Mucosa of rectum (tissue), 2 donors: Measurements from ENCODE around the gene TBXAS1.

Experiments
- H3K27ac ChIP-seq, 2 donors: one replicate each; pipeline ENCODE4 v1.7.0; 2013; ENCODE audit warnings: inconsistent platforms in 2 of 2, low read depth in 2 of 2, low read length in 2 of 2
- H3K27me3 ChIP-seq, 2 donors: one replicate each; pipeline ENCODE4 v1.7.0; 2013; ENCODE audit warnings: low read length in 2 of 2; ENCODE audit not compliant: control insufficient read depth in 2 of 2, insufficient read depth in 2 of 2
- H3K36me3 ChIP-seq, 2 donors: one replicate each; pipeline ENCODE4 v1.7.0; 2013; ENCODE audit warnings: low read length in 2 of 2; ENCODE audit not compliant: control insufficient read depth in 2 of 2, insufficient read depth in 2 of 2
- H3K4me1 ChIP-seq, 2 donors: one replicate each; pipeline ENCODE4 v1.7.0; 2013; ENCODE audit warnings: low read length in 2 of 2, mild to moderate bottlenecking in 1 of 2; ENCODE audit not compliant: control insufficient read depth in 2 of 2, insufficient read depth in 2 of 2
- H3K4me3 ChIP-seq, 2 donors: one replicate each; pipeline ENCODE4 v1.7.0; 2013; ENCODE audit warnings: low read length in 2 of 2
- H3K9ac ChIP-seq, 2 donors: one replicate each; pipeline ENCODE4 v1.7.0; 2013; ENCODE audit warnings: low read length in 2 of 2, low read depth in 1 of 2, mild to moderate bottlenecking in 1 of 2
- H3K9me3 ChIP-seq, 2 donors: one replicate each; pipeline ENCODE4 v1.7.0; 2013; ENCODE audit warnings: low read length in 2 of 2; ENCODE audit not compliant: control insufficient read depth in 2 of 2
- donor health status: healthy.
- donor health status: Normal muscosa, but diverticular disease.

TBXAS1 gene

GRCh38 chr7:140039066-140039465, 210.0 kb downstream of the TBXAS1 start:
- Histone ChIP-seq H3K36me3 (peaks cover 33 to 56% of the 10 kb centered on the region in 2 donors), H3K27me3 (no peaks in the 10 kb centered on the region), H3K27ac (no peak overlapping the region), H3K4me3 (no peak overlapping the region), H3K4me1 (no peaks in the 10 kb centered on the region), H3K9me3 (no peaks in the 10 kb centered on the region), H3K9ac (no peak overlapping the region)

- no peaks in the 10 kb centered on the region for H3K4me1 ChIP-seq
- H3K27ac ChIP-seq, result no peak overlapping the region
- H3K9me3 ChIP-seq, result no peaks in the 10 kb centered on the region
- H3K4me3 ChIP-seq, result no peak overlapping the region
- no peak overlapping the region for H3K9ac ChIP-seq
- no peaks in the 10 kb centered on the region for H3K27me3 ChIP-seq
- H3K36me3 ChIP-seq, result peaks cover 32 to 50% of the 10 kb centered on the region in 2 donors
These were observed 210.8 kb downstream of the TBXAS1 start for GRCh38 chr7:140039896-140040295.

GRCh38 chr7:140041659-140042385, 212.8 kb downstream of the TBXAS1 start:
- peaks cover 43 to 58% of the 10 kb centered on the region in 2 donors for H3K36me3 ChIP-seq
- H3K27me3 ChIP-seq, result no peaks in the 10 kb centered on the region
- H3K4me1 ChIP-seq, result peaks cover 5 to 6% of the 10 kb centered on the region in 2 donors
- H3K4me3 ChIP-seq, result no peak overlapping the region
- H3K9me3 ChIP-seq, result no peaks in the 10 kb centered on the region
- no peak overlapping the region for H3K9ac ChIP-seq
- H3K27ac ChIP-seq, result no peak overlapping the region

GRCh38 chr7:140042386-140042670, 213.3 kb downstream of the TBXAS1 start:
- no peak overlapping the region for H3K27ac ChIP-seq

GRCh38 chr7:140044251-140044650, 215.2 kb downstream of the TBXAS1 start:
- Histone ChIP-seq H3K27me3 (no peaks in the 10 kb centered on the region), H3K27ac (no peak overlapping the region), H3K36me3 (peaks cover 29 to 42% of the 10 kb centered on the region in 2 donors), H3K4me1 (peaks cover 13 to 15% of the 10 kb centered on the region in 2 donors), H3K9ac (no peak overlapping the region), H3K9me3 (no peaks in the 10 kb centered on the region), H3K4me3 (no peak overlapping the region)

More at GRCh38 chr7:140042386-140042670, 213.3 kb downstream of the TBXAS1 start:
- Histone ChIP-seq H3K9me3 (no peaks in the 10 kb centered on the region), H3K4me3 (no peak overlapping the region), H3K36me3 (peaks cover 41 to 56% of the 10 kb centered on the region in 2 donors), H3K9ac (no peak overlapping the region), H3K27me3 (no peaks in the 10 kb centered on the region), H3K4me1 (peaks cover 6 to 9% of the 10 kb centered on the region in 2 donors)

GRCh38 chr7:140045697-140046096, 216.6 kb downstream of the TBXAS1 start:
- peaks cover 23 to 31% of the 10 kb centered on the region in 2 donors for H3K36me3 ChIP-seq
- H3K9ac ChIP-seq, result no peak overlapping the region
- no peak overlapping the region for H3K27ac ChIP-seq

GRCh38 chr7:140047197-140047596, 218.1 kb downstream of the TBXAS1 start:
- Histone ChIP-seq H3K9me3 (no peaks in the 10 kb centered on the region), H3K27ac (no peak overlapping the region), H3K27me3 (no peaks in the 10 kb centered on the region), H3K4me1 (peaks cover 25 to 27% of the 10 kb centered on the region in 2 donors), H3K4me3 (no peak overlapping the region), H3K36me3 (peaks cover 13 to 22% of the 10 kb centered on the region in 2 donors), H3K9ac (no peak overlapping the region)

More at GRCh38 chr7:140045697-140046096, 216.6 kb downstream of the TBXAS1 start:
- Histone ChIP-seq H3K4me1 (peaks cover 25 to 27% of the 10 kb centered on the region in 2 donors), H3K4me3 (no peak overlapping the region), H3K27me3 (no peaks in the 10 kb centered on the region), H3K9me3 (no peaks in the 10 kb centered on the region)

GRCh38 chr7:140048138-140048537, 219.1 kb downstream of the TBXAS1 start:
- Histone ChIP-seq H3K9ac (no peak overlapping the region), H3K27me3 (no peaks in the 10 kb centered on the region), H3K27ac (peak overlapping the region in 1 of 2 donors; percentile 26), H3K9me3 (no peaks in the 10 kb centered on the region), H3K4me3 (peak overlapping the region in 1 of 2 donors; percentile 14), H3K36me3 (peaks cover 14 to 22% of the 10 kb centered on the region in 2 donors), H3K4me1 (peaks cover 25 to 27% of the 10 kb centered on the region in 2 donors)

- Histone ChIP-seq H3K27ac (peak overlapping the region; percentile 23 to 25), H3K36me3 (peaks cover 16 to 22% of the 10 kb centered on the region in 2 donors), H3K4me3 (no peak overlapping the region), H3K9me3 (no peaks in the 10 kb centered on the region), H3K9ac (no peak overlapping the region), H3K4me1 (peaks cover 25 to 27% of the 10 kb centered on the region in 2 donors), H3K27me3 (no peaks in the 10 kb centered on the region)
These were observed 219.9 kb downstream of the TBXAS1 start for GRCh38 chr7:140048989-140049338.

GRCh38 chr7:140049339-140050024, 220.4 kb downstream of the TBXAS1 start:
- H3K9ac ChIP-seq, result no peak overlapping the region
- H3K4me3 ChIP-seq, result peak overlapping the region in 1 of 2 donors; percentile 20
- H3K27me3 ChIP-seq, result no peaks in the 10 kb centered on the region
- H3K36me3 ChIP-seq, result peaks cover 16 to 22% of the 10 kb centered on the region in 2 donors
- H3K9me3 ChIP-seq, result no peaks in the 10 kb centered on the region
- peaks cover 26 to 27% of the 10 kb centered on the region in 2 donors for H3K4me1 ChIP-seq
- H3K27ac ChIP-seq, result peak overlapping the region; percentile 62 to 74
